ENCODE measurements around the gene KIFC3. TPM values are rescaled to one million over a fixed set of nuclear protein-coding genes. Genes with fewer than 3 reads are reported as not detected.
A peak's percentile ranks its signal among the peaks of the same experiment; 100 is the strongest.
"Not testable (repeated sequence)": the region's sequence is repeated elsewhere in the genome, so short reads cannot be mapped to it uniquely, and the experiment has no call there.

The KIFC3 gene
- total RNA-seq, 1 donor from 2014 or later: 55.3 TPM

GRCh38 chr16:57779836-57780235 is 22.5 kb downstream of the KIFC3 start:
- DNase-seq (ENCODE audit: missing footprints); ATAC-seq; intact Hi-C loops (cut with DNase I): not testable (repeated sequence)

- DNase-seq (ENCODE audit: missing footprints) (no peak), ATAC-seq (no peak)
- intact Hi-C loops (cut with DNase I): no loop called here
Measured at GRCh38 chr16:57778658-57779057, 23.6 kb downstream of the KIFC3 start.

GRCh38 chr16:57775661-57776469 is 26.4 kb downstream of the KIFC3 start:
- DNase-seq (ENCODE audit: missing footprints) (peak; percentile 64), ATAC-seq (peak; percentile 27)
- intact Hi-C loops (cut with DNase I): no loop called here

- peak; percentile 60 for DNase-seq (ENCODE audit: missing footprints)
- intact Hi-C loops (cut with DNase I): no loop called here
- no peak for ATAC-seq
Measured at GRCh38 chr16:57774705-57775285, 27.5 kb downstream of the KIFC3 start.

GRCh38 chr16:57773655-57774295 is 28.5 kb downstream of the KIFC3 start:
- peak; percentile 60 for ATAC-seq
- peak; percentile 70 for DNase-seq (ENCODE audit: missing footprints)
- intact Hi-C loops (cut with DNase I): no loop called here

- no peak for ATAC-seq
- intact Hi-C loops (cut with DNase I): no loop called here
- DNase-seq (ENCODE audit: missing footprints): no peak
Measured at GRCh38 chr16:57773019-57773418, 29.3 kb downstream of the KIFC3 start.

- DNase-seq (ENCODE audit: missing footprints) (no peak), ATAC-seq (no peak)
- intact Hi-C loops (cut with DNase I): no loop called here
Measured at GRCh38 chr16:57771141-57771785, 31.0 kb downstream of the KIFC3 start.

- intact Hi-C loops (cut with DNase I): no loop called here
- DNase-seq (ENCODE audit: missing footprints): no peak
- no peak for ATAC-seq
Measured at GRCh38 chr16:57770361-57770760, 31.9 kb downstream of the KIFC3 start.

GRCh38 chr16:57769541-57770145 is 32.6 kb downstream of the KIFC3 start:
- DNase-seq (ENCODE audit: missing footprints): no peak
- intact Hi-C loops (cut with DNase I): no loop called here
- no peak for ATAC-seq

DNA sequence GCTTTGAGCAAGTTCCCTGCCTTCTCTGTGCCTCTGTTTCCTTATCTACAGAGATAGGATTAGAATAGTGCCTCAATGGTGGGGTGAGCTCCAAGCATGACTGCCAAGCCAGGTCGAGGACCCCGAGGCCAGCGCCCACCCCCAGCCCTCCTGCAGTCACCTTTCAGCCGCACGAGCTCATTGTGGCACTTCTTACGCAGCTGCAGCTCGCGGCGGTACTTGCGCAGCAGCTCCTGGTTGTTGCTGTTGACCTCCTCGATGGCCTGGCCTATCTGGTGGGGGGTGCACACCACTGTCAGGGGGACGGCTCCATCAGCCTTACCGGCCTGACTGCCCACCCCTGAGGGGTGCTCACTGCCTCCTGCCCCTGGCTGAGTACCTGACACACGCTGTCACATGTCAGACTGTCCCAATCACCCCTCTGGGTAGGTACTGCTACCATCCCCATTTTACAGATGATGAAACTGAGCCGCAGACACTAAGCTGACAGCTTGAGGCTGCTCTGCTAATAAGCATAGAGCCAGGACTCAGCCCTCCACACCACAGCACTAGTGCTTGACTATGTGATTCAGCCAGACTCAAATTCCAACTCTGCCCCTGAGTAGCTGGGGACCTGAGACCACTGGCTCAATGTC is 35.5 kb downstream of the KIFC3 start:
- ATAC-seq (no peak), DNase-seq (ENCODE audit: missing footprints) (peak; percentile 15)
- intact Hi-C loops (cut with DNase I): no loop called here

GRCh38 chr16:57765160-57765728 is 37.0 kb downstream of the KIFC3 start:
- DNase-seq (ENCODE audit: missing footprints) (no peak), ATAC-seq (no peak)

GRCh38 chr16:57764341-57765159 is 37.7 kb downstream of the KIFC3 start:
- intact Hi-C loops (cut with DNase I): no loop called here
- peak; percentile 44 for DNase-seq (ENCODE audit: missing footprints)
- no peak for ATAC-seq

More at GRCh38 chr16:57765160-57765728, 37.0 kb downstream of the KIFC3 start:
- intact Hi-C loops (cut with DNase I): no loop called here

DNA sequence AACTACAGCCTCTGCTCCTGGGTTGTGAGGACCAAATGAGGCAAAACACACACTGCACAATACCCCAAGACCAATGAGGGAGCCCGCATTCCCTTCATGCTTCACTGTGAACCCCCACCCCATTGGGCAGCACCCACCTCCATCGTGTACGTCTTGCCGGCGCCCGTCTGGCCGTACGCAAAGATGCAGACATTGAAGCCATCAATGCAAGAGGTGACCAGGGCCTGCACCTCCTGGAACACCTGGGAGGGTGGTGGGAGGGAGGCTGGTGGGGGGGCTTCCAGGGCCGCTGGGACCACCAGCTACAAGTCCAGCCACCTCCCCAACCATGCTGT is 38.3 kb downstream of the KIFC3 start:
- DNase-seq (ENCODE audit: missing footprints): peak; percentile 61

DNA sequence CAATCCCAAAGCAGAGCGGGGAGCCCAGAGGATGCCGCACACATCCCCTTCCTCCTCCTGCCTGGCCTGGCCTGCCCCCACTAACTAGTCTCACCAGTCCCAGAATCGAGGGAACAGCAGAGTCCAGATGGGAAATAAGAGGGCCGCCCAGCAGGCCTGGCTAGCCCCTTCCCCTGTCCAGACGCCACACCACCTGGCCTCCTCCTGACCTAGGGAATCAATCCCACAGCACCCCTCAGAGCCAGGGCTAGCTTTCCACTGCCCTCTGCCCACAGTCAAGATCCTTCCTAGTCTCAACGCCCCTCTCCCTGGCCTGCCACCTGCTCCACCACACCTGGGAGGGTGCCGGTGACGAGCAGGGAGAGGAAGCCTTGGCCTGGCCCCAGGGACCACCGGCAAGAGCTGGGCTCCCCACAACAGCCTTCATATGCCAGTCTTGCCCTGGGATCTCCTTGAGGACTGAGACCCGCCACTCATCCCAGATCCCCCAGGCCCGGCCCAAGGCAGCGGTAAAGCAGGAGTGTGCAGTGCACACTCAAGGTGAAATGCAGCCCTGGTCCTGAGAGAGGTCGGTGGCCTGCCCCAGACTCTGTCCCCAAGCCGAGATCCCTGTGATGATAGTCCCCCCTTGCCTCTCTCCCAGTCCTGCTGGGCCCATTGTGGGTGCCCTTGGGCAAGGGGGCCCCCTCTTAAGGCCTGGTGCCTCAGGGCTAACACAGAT is 38.8 kb downstream of the KIFC3 start:
- ATAC-seq (no peak), DNase-seq (ENCODE audit: missing footprints) (peak; percentile 47)
- intact Hi-C loops (cut with DNase I): no loop called here

More for the DNA sequence above, 38.3 kb downstream of the KIFC3 start:
- ATAC-seq: no peak
- intact Hi-C loops (cut with DNase I): no loop called here

DNA sequence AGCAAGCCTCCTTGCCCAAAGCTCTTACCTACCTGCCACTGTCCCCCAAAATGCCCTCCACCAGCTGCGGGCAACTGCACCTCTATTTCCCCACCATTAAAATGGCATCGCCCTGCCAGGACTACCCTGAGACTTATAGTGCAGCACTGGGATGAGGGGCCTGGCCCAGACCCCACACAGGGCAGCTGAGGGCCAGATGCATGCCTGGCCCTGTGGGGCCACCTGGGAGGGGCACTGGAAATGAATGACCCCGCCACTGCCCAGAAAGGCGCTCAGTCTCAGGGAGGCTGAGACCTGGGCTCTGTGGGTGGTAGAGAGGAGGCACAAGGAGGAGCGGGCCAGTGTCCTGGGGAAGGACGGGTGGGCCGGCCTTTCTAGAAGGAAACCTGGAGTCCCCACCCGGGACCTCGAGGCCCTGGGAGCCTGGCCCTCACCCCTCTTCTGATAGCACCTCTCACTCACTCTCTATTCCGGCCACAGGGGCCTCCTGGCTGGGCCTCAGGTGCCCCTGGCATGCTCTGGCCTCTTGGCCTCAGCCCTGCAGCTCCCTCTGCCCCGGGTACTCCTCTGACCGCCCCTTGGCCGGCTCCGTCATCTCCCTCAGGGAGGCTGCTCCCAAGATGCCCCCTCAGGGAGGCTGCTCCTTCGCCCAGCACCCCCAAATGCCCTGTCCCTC is 39.8 kb downstream of the KIFC3 start:
- no peak for ATAC-seq
- DNase-seq (ENCODE audit: missing footprints): peak; percentile 25

DNA sequence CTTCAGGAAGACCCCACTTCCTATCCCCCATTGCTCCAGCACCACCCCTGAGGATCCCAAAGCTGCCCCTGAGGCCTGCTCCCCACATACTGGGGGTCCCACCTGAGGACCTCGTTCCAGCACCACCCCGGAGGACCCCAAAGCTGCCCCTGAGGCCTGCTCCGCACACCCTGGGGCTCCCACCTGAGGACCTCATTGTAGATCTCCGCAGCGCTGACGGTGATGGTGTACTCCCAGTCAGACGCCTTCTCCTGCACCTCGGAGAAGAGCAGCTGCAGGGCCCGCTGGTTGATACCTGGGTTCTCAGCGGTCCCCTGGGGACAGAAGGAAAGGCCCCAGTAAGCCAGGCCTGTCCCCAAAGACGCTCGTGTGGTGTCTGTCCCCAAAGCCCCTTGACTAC is 40.3 kb downstream of the KIFC3 start:
- intact Hi-C loops (cut with DNase I): no loop called here
- DNase-seq (ENCODE audit: missing footprints): peak; percentile 20
- ATAC-seq: no peak

More for the DNA sequence above, 39.8 kb downstream of the KIFC3 start:
- intact Hi-C loops (cut with DNase I): no loop called here

Measured in Right ventricle myocardium inferior (tissue), 1 donor.